EH (cell line): ENCODE data around the gene COMT.
"Not testable (repeated sequence)": the region's sequence is repeated elsewhere in the genome, so short reads cannot be mapped to it uniquely, and the experiment has no call there.

Experiments
- DNase-seq: peaks from one replicate; pipeline ENCODE4 v3.0.0-alpha.2; 2015; ENCODE audit warnings: low read depth

Gene COMT

GRCh38 chr22:19909350-19910179 is 32.0 kb upstream of the COMT start:
- DNase-seq: peak; percentile 80

GRCh38 chr22:19910180-19910744 is 31.3 kb upstream of the COMT start:
- DNase-seq: no peak

GRCh38 chr22:19911540-19912270 is 29.9 kb upstream of the COMT start:
- DNase-seq: no peak

DNA sequence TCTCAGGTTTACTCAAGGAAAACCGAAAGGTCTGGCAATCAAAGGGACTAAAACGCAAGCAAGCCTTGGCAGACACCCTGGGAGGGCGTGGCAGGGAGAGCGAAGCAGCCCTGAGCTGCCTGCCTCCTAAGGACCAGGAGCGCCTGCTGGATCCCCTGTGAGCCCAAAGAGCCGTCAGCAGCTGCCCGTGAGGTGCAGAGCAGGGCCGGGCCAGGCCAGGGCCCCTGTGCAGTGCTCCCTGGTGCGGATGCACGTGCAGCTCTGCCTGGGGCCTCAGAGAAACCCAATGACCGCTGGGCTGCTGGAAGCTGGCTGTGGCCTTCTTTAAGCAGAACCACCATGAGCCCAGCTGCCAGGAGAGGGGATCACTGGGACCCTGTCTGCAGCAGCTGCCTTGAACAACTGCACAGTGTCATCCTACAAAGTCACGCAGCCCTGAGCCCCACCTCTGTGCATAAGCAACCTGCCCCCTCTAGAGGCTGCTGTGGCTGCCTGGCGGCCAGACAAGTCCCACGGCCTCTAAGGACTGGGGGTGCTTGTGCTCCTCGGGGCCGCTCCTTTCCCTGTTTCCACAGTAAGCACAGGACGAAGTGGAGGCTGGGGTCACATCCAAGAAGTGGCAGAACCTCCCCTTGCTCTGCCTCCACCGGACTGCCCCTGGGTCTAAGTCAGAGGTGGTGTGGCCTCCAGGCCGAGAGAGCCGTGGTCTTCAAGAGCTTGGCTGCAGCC is 29.1 kb upstream of the COMT start:
- DNase-seq: no peak

DNA sequence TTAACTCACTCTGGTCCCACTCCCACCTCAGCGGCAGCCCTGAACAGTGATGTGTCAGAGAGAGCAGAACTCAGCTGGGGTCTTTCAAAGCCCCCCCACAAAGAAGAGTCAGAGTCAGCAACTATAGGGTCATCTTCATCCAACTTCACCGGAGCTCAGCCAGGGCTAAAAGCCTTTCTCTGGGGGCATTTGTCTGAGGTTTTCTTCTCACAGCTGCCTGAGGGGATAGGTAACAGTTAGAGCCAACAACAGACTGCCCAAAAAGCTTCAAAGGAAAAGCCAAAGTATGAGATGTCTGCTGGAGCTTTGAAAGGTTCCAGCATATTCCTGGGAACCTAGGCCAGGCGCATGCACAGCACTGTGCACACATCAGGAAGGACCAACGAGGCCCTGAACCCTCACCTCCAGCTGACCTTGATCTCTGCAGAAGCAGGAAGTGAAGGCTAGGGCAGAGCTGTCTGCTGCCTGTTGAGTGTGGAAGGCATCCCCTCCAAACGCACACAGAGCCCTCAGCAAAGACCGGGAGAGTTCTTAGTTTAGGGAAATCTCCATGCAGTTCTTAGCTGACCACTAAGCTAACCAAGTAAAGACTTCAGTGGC is 28.1 kb upstream of the COMT start:
- no peak for DNase-seq

GRCh38 chr22:19914201-19914943 is 27.2 kb upstream of the COMT start:
- DNase-seq: no peak

- DNase-seq: no peak
Measured at GRCh38 chr22:19915287-19915954, 26.2 kb upstream of the COMT start.

- DNase-seq: no peak
Measured at GRCh38 chr22:19916006-19916405, 25.6 kb upstream of the COMT start.

- DNase-seq: no peak
Measured at GRCh38 chr22:19916941-19917340, 24.6 kb upstream of the COMT start.

DNA sequence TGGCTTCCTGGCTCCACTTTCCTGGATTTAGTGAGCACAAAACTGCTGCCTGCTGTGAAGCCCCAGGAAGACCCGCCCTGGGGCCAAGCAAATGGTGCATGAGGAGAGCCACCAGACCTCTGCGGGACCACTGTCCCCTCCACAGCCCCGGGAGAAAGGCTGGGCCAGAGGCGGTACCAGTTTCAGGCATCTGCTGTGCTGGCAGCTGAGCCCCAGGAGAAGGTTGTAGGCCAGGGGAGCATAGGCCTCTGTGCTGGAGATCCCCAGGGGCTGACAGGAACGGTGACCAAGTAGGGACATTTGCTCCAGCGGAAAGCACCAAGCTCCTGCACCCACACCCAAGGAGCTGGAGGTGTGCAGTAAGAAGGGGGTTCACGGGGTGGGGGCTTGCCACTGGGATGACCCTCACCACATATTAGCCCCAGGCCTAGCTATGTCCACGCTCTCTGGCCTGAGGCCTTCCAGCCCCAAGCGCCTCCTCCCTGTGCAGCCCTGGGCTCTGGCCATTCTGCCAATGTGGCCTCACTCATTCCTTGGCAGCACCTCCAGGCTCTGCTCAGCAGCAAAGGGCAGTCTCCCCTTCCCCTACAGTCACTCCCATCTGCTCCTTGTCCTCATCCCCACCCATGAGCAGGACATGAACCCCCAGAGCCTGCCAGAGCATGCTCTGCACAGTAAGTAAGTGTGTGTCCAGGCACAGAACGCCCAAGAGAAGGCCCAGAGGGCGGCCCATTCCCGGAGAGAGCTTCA is 24.0 kb upstream of the COMT start:
- no peak for DNase-seq

DNA sequence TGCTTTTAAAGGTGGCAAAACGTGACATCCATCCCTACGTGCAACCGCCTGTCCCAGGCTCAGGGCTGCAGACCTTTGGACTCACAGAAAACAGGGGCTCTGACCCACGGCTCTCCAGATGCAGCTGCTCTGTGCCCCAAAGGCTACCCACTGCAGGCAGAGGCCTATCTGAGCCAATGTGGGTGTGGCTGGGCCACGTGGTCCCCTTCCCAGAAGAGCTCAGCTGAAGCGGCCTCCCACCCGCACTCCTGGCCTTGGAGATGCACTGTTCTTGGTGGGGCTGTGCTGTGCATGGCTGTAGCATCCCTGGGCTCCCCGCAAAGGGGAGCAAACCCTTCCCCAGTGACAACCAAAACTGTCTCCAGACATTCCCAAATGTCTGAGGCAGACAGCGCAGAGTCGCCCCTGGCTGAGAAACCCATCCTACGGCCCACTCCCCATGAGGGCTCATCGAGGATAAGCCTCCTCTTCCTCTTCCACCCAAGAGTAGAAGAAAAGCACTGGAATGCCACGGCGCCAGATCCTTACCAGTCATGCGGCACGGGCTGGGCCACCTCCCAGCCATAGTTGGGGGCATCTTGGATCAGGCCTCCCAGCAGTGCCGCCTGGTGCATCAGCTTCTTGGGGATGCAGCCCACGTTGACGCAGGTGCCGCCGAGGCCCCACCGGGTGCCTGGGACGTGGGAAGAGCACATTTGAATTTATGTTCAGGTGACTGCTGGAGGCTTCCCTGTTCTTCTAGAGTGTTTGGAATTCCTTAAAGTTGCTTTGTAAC is 23.1 kb upstream of the COMT start:
- no peak for DNase-seq

GRCh38 chr22:19919701-19920363 is 21.7 kb upstream of the COMT start:
- DNase-seq: no peak

- DNase-seq: no peak
Measured at GRCh38 chr22:19921544-19922081, 20.0 kb upstream of the COMT start.

GRCh38 chr22:19923914-19924513 is 17.6 kb upstream of the COMT start:
- DNase-seq: no peak

DNA sequence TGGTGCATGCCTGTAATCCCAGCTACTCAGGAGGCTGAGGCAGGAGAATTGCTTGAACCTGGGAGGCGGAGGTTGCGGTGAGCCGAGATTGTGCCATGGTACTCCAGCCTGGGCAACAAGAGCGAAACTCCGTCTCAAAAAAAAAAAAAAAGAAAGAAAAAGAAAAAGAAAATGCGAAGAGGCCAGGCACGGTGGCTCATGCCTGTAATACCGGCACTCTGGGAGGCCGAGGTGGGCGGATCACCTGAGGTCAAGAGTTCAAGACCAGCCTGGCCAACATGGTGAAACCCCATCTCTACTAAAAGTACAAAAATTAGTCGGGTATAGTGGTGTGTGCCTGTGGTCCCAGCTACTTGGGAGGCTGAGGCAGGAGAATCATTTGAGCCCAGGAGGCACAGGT is 15.5 kb upstream of the COMT start:
- not testable (repeated sequence) for DNase-seq

DNA sequence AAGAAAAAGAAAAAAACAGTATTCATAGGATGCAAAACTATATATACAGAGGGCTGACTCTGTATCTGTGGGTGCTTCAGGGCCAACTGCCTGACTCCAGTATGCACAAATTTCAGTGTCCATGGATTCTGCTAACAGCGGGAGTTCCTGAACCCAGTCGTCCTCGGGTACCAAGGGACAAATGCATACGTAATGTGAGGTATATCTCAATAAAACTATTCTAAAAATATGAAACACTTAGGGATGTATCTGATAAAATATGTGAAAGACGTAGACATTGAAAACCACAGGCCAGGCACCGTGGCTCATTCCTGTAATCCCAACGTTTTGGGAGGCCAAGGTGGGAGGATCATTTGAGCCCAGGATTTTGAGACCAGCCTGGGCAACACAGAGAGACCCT is 13.9 kb upstream of the COMT start:
- DNase-seq: no peak

GRCh38 chr22:19928207-19928606 is 13.4 kb upstream of the COMT start:
- no peak for DNase-seq
